ENCODE results near the gene E2F2.
"Not testable (repeated sequence)": the region's sequence is repeated elsewhere in the genome, so short reads cannot be mapped to it uniquely, and the experiment has no call there.

Gene E2F2

DNA sequence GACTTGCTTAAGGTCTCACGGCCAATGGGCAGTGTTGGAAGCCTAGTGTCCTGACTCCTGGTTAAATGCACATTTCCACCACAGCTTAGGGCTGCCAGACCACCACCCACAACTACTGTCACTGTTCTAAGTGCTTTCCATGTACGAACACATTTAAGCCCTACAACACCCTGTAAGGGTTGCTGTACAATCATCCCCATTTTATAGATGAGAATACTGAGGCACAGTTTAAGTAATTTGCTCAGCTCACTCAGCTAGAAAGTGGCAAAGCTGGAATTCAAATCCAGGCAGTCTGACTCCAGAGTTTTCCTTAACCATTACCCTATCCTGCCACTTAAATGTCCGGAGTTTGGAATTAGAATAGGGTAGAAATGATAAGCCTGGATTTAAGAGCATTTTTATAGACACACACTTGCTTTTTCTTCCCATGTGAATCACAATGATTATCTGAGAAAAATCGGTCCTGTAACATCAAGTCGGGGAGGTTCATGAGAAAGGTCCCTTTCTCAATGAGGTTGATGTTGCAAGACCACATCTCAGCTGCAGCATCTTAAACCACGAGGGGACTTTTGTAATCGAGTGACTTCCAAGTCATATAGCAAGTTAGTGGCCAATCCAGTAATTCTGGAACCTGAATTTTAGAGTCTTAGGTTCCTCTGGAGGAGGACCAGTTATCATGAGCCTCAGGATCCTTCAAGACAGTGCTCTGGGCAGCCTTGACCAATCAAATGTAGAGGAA is 8.6 kb downstream of the E2F2 start:
- no peak for DNase-seq

DNA sequence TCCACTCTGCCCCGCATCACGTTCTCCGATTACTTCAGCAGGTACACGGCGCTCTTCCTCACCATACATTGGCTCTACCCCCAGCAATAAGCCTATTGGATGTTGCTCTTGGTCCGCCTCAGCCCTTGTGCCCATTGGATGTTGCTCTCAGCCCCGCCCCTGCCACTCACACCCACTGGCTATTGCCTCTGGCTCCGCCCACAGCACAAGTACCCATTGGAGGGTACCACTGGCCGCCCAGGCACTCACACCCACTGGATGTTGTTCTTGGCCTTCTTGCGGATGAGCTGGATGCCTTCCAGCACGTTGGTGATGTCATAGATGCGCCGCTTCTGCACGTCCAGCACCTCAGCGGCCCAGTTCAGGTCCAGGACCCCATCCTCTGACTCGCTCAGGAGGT is 9.4 kb downstream of the E2F2 start:
- DNase-seq: peak; percentile 22

DNA sequence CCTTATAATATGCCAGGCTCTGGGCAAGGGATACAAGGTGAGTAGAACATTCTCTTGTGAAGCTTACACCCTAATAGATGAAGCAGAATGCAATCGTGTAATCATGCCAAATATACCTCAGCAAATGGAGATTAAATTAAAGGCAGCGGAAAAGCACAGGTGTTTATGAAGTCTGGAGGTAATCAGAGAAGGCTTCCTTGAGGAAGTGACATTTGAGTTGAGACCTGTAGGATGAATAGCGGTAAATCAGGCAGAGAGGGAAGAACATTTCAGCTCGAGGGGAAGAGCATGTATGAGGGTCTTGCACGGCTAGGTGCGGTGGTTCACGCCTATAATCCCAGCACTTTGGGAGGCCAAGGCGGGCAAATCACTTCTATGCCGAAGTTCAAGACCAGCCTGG is 13.5 kb downstream of the E2F2 start:
- no peak for DNase-seq

DNA sequence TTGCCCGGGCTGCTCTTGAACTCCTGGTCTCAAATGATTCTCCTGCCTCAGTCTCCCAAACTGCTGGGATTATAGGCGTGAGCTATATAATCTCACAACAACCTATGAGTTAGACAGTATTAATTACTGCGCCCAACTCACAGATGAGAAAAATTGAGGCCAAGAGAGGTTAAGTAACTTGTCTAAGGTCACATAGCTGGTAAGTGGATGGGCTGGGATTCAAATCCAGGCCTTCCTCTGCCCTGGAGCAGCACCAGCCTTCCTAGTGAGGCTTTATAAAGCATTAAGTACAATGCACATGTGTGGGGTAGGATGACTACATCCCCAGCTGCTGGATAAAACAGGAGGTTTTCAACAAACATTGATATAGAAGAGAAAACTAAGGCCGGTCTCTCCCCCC is 15.1 kb downstream of the E2F2 start:
- DNase-seq: no peak

DNA sequence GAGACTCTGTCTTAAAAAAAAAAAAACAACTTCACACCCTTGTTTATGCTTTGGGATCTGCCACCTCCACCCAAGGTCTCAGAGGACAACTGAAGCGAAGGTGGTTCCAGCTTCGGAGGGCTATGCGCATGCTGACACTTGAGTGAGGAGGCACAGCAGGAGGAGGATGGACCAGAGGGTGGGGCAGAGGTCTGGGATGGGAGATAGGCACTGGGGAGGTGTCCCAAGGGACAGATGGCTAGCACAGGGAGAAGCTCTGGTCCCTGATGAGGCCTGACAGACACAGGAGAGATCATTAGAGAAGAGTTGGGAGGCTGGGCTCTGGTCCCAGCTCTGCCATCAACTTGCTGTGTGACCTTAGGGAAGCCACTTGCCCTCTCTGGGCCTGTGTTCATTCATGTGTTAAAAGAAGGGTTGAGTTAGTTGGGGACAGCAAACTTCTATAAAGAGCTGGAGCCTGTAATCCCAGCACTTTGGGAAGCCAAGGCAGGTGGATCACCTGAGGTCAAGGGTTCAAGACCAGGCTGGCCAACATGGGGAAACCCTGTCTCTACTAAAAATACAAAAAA is 16.8 kb downstream of the E2F2 start:
- peak; percentile 90 for DNase-seq

DNA sequence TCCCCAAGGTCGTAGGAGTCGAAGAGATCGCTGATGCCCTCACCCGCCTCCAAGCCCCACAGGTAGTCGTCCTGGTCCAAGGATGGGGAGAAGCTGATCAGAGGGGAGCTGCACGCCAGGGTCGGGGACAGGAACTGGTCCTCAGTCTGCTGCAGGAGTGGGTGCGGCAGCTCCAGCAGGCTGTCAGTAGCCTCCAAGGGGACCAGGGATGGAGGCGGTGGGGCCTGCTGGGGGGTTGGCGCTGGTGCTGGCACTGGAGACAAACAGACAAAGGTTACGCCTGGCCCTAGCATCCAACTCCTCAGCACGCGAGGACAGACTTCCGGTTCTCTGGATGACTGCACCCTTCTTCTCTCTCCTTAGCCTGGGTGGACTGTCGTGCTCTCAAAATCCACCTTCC is 21.1 kb downstream of the E2F2 start:
- no peak for DNase-seq

DNA sequence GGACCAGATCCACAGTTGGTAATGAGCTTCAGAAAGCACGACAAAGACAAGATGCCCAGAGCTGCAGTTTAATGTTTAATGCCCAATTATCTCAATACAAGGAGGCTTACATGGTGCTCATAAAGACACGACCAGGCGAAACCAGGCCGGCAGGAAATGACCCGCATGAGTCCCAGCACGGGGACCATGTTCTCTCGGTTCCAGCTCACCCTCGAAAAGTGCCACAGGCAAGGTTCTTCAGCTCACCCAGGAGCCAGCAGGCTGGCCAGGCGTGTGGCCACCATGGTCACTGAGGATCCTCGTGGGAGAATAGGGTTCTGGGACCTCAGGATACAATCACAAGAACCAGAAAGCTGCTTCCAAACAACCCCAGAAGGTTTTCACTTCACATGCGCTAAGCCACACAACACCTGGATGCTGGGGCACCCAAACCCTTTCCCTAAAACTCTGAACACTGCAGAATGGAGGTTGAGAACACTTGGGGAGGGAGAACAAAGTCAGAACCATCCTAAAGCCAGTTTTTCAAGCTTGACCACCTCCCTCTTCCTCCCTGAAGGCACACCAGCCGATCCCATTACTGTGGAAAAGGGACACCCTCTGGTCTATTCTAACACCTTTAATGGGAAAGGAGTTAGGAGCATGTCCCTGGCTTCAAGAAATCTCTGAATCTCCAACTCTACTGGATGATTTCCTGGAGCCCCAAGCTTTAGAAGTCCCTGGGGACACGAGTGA is 24.5 kb downstream of the E2F2 start:
- DNase-seq: no peak

DNA sequence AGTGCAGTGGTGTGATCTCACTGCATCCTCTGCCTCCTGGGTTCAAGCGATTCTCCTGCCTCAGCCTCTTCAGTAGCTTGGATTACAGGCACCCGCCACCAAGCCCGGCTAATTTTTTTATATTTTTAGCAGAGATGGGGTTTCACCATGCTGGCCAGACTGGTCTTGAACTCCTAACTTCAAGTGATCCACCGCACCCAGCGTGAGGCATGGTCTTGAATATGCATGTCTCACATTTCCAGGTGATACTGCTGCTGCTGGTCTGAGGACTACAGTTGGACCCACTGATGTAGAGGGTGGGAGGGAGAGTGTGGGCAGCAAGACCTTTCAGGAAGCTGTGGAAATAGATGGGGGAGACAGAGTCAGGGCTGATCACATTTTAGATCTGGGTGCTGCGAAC is 25.2 kb downstream of the E2F2 start:
- no peak for DNase-seq

DNA sequence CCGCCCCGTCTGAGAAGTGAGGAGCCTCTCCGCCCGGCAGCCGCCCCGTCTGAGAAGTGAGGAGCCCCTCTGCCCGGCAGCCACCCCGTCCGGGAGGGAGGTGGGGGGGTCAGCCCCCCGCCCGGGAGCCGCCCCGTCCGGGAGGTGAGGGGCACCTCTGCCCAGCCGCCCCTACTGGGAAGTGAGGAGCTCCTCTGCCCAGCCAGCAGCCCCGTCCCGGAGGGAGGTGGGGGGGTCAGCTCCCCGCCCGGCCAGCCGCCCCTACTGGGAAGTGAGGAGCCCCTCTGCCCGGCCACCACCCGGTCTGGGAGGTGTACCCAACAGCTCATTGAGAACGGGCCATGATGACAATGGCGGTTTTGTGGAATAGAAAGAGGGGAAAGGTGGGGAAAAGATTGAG is 26.9 kb downstream of the E2F2 start:
- not testable (repeated sequence) for DNase-seq

DNA sequence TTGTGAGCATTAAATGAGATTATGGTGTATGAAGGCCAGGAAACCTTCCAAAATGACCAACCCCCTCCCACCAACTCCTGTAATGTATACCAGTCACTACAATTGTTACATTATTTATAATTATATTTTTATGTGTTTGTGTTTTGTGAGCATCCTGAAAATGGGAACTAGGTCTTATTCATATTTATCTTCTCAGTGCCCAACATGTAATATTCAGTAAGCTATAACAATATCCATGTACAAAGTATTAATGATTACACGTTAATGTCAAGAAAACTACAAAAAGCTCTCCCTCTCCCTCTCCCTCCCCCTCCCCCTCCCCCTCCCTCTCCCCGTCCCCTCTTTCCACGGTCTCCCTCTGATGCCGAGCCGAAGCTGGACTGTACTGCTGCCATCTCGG is 28.1 kb downstream of the E2F2 start:
- no peak for DNase-seq

DNA sequence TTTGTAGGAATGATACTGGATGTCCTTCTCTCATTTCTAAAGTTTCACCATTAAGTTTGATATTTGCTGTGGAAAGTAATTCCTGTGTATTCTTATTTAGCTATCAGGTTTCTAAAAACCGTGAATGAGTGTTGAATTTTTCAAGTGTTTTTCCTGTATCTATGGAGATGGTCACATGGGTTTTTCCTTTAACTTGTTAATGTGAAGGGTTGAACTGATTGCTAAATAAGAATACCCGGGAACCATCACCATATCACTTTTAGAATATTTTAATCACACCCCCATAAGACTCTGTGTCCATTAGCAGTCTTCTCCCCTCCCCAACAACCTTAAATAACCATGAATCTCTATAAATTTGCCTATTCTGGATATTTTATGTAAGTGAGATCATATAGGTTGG is 30.6 kb downstream of the E2F2 start:
- DNase-seq: no peak

DNA sequence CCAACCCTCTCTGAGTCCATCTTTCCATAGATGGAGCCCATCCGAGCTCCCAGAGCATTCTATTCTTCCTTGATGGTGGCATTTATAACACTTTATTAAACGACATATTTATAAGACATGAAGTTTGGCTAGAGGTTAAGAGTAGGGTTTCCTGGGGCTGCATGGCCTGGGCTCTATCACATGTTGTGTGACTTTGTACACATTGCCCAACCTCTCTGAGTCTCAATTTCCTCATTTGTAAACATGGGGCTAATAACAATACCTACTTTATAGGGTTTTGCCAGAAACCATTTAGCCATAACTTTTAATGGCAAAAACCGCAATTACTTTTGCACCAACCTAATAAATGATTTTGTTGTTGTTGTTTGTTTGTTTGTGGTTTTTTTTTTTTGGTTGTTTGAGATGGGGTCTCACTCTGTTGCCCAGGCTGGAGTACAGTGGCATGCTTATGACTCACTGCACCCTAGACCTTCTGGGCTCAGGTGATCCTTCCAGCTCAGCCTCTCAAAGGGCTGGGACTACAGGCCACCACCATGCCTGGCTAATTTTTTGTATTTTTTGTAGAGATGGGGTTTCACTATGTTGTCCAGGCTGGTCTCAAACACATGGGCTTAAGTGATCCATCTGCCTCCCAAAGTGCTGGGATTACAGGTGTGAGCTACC is 33.1 kb downstream of the E2F2 start:
- DNase-seq: no peak

DNA sequence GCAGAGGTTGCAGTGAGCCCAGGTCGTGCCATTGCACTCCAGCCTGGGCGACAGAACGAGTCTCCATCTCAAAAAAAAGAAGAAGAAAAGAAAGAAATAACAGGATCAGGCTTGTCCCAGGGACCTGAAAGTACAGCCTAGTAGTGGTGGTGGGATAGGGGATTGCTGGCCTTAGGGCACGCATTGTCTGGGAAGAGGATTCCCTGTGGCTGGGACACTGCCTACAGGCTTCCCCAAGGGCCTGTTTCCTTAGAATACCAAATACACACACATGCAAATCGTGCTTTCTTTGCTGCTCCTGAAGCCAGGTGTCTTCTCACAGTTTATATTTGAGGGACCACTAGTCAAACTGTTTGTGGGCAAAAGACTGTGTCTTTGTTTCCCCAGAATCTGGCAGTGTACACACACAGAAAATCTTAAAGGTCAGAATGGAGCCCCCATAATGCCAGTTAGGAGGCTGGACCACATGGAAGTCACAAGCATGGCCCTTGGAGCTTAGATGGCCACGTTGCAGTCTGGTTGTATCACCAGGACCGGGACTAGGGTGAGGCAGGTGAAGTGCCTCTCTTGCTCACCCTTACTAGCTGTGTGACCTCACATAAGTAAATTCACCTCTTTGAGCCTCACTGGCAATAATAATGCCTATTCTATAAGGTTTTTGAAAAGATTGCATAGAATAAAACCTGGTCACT is 34.4 kb downstream of the E2F2 start:
- DNase-seq: no peak

DNA sequence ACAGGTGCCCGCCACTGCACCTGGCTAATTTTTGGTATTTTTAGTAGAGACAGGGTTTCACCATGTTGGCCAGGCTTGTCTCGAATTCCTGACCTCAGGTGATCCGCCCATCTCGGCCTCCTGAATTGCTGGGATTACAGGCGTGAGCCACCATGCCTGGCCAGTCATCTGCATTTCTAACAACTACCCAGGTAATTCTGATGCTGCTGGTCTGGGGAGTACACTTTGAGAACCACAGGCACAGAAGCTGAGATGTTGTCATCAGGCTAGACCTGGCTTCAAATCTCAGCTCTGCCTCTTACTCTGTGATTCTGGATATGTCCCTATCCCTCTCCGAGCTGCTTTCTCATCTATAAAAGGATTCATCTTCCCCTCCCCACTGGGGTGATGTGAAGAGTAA is 36.2 kb downstream of the E2F2 start:
- not testable (repeated sequence) for DNase-seq

DNA sequence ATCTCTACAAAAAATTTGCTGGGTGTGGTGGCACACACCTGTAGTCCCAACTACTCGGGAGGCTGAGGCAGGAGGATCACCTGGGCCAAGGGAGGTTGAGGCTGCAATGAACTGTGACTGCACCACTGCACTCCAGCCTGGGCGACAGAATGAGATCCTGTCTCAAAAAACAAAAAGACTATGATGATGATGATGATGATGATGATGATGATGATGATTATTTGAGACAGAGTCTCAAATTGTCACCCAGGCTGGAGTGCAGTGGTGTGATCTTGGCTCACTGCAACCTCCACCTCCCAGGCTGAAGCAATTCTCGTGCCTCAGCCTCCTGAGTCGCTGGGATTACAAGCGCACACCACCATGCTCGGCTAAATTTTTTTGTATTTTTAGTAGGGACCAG is 38.3 kb downstream of the E2F2 start:
- not testable (repeated sequence) for DNase-seq

DNA sequence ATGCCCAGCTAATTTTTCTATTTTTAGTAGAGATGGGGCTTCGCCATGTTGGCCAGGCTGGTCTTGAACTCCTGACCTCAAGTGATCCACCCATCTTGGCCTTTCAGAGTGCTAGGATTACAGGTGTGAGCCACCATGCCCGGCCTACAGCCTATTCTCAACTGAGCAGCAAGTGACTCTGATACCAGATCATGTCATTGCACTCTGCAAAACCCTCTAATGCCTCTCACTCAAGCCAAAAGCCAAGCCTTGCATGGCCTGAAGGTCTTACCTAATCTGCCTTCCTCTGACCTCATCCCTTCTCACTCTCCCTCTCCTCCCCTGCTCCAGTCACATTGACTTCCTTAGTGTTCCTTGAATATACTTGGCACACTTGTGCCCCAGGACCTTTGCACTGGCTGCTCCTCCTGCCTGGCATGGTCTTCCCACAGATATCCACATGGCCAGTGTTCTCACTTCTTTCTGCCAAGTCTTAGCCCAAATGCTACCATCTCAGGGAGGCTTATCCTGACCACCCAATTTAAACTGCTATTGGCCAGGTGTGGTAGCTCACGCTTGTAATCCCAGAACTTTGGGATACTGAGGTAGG is 38.8 kb downstream of the E2F2 start:
- no peak for DNase-seq

DNA sequence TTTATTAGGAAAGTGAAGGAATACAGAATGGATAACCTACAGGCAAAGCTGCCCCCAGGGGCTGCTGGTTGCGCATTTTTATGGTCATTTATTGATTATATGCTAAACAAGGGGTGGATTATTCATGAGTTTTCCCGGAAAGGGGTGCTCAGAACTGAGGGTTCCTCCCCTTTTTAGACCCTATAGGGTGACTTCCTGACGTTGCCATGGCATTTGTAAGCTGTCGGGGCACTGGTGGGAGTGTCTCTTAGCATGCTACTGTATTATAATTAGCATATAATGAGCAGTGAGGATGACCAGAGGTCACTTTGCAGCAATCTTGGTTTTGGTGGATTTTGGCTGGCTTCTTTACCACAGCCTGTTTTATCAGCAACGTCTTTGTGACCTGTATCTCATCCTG is 41.2 kb downstream of the E2F2 start:
- DNase-seq: no peak

DNA sequence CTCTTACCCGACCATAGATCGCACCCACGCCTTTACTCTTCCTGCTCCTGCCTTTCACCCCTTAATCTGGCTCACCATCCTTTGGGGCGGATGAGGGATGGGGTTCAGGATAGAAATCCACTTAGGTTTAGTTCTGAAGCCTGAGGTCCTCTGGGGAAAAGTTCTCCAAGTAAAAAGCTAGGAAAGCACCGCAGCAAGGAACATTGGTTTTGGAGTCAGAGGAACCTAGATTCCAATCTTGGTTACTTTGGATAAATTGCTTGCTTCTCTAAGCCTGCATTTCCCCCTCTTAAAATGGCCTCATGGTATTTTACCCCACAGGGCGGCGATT is 46.1 kb downstream of the E2F2 start:
- DNase-seq: no peak

DNA sequence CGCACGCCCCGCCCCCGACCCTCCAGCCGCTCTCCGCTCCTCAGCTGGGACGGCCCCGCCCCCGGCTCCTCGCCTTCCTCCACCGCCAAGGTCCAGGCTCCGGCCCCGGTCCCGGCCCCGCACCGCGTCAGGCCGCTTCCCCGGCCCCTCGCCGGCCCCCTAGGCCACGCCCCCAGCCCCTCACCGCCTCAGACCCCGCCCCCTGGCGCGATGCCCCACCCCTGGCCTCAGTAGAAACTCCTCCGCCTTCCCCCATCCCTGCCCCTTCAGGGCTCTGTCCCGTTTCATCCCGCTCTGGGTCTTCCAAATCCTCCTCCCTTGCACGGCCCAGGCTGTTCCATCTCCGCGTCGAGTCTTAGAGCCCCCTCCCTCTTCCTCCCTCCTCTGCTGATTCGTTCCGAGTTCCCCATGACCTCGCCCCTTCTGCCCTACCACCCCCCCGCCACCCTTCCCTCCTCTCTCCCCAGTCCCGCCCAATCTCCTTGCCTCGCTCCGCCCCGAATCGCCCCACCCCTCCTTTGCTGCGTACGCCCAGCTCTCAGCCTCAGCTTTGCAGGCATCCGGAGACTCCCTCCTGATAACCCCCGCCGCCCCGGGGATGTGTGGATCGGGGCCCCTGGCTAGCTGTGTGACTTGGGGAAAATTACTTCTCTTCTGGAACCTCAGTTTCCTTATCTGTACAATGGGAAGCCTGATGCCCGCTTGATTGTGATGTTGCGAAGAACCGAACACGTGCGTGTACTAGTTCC is 46.6 kb downstream of the E2F2 start:
- peak; percentile 86 for DNase-seq

DNA sequence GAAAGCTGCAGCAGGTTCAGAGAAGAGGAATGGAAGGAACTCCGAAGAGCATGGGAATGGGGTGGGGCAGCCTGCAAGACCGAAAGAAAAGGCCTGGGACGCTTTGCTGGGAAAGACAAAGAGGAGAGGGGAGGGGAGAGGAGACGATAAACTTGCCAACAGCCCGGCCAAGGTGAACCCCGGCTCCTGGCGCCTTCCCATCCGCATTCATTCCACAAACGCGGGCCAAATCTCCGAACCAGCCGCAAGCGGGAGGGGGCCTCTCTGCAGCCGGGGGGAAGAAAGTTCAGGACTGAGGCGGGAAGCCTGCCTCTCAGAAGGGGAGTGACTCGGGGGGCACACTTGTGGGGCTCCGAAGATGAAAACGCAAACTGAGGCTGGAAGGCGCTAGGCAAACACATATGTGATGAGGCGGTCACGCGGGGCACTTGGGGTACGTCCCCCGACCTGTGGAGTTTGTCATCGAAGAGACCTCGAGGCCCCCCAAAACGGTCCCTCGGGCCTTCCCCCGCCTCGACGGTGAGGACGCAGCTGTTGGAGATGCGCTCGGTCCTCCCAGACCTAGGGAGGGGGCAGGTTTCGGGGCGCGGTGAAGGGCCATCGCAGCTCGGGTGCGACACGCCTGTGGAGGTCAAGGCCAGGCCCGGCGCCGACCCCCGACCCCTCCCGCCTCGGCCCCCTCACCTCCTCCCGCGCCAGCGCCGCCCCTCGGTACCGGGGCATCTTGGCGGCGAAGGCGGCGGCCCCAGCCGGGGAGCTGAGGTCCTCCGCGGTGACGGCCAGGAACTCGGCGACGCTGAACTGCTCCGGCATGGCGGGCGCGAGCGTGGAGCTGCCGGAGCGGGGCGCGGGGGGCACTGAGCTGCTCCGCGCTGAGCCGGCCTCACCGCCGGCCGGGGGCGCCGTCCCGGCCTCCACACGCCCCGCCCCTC is 47.4 kb downstream of the E2F2 start, which contains the start of gene ASAP3:
Gene ASAP3 (minus strand): TSS at position 859 of the 932 bp plus-strand sequence. CDS start 46 bp downstream, at position 813.
- DNase-seq: no peak

DNA sequence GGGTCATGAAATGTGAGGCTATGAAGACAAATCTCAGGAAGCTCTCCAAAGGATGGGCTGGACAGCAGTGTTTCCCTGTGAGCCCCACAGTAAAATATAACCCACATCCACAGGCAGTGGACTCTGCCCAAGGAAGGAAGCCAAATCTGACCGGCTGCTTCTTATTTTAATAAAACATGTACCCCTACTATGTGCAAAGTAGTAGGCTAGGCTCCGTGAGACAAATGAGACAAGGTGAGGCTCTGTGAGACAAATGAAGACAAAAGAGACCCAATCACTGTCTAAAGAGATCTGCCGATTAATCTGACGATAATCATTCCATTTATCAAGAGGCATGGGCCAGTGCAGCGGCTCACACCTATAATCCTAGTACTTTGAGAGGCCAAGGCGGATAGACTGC is 49.1 kb downstream of the E2F2 start:
- DNase-seq: no peak

All from hematopoietic multipotent progenitor cell treated with erythropoietin and hydrocortisone succinate and interleukin-3 and kit ligand, for 8 days (in vitro differentiated cells).